Right ventricle myocardium superior (tissue), 1 donor: ENCODE results near the gene HYAL2. TPM values are rescaled to one million over a fixed set of nuclear protein-coding genes. Genes with fewer than 3 reads are reported as not detected.
A peak's percentile ranks its signal among the peaks of the same experiment; 100 is the strongest.
"Not testable (repeated sequence)": the region's sequence is repeated elsewhere in the genome, so short reads cannot be mapped to it uniquely, and the experiment has no call there.

Experiments used
- ATAC-seq: fragments of 200-7000 bp; cut with Tn5 transposase; one replicate; pipeline ENCODE4 v1.9.1; 2020; ENCODE audit warnings: mild to moderate bottlenecking; ENCODE audit not compliant: poor library complexity
- DNase-seq: peaks from one replicate; pipeline ENCODE4 v3.0.0-alpha.2; 2020
- intact Hi-C: fragments of 100-400 bp; cut with DNase I; formaldehyde crosslinking; loops from one replicate; pipeline ENCODE4 v1.11.2; 2022
- total RNA-seq: library from RNA; stranded (reverse); fragmentation: NEBNext Ultra II Directional; extraction: Animal tissue kit (Norgen Biotek cat#: 25700); gene quantifications from one replicate; pipeline ENCODE4 v1.2.1, GENCODE V29; 2021
- donor health status: DM: no; HTN: yes; CAD: no; lungs with severe emphysema.

HYAL2 gene
- total RNA-seq, 1 donor from 2014 or later, result 33.8 TPM

- ATAC-seq (no peak), DNase-seq (no peak)
- intact Hi-C loops, result no loop called here
Observed at GRCh38 chr3:50297384-50297775, 25.2 kb downstream of the HYAL2 start.

- no peak for ATAC-seq
- intact Hi-C loops, result no loop called here
- no peak for DNase-seq
Observed at GRCh38 chr3:50296721-50297383, 25.7 kb downstream of the HYAL2 start.

- DNase-seq (no peak), ATAC-seq (no peak)
- intact Hi-C loops, result no loop called here
Observed at GRCh38 chr3:50295553-50296431, 26.8 kb downstream of the HYAL2 start.

- no peak for ATAC-seq
- DNase-seq, result no peak
- intact Hi-C loops, result no loop called here
Observed at GRCh38 chr3:50294492-50295403, 27.8 kb downstream of the HYAL2 start.

- no peak for DNase-seq
- intact Hi-C loops, result no loop called here
- ATAC-seq, result no peak
Observed at GRCh38 chr3:50294089-50294488, 28.5 kb downstream of the HYAL2 start.

GRCh38 chr3:50293079-50293801 lies 29.3 kb downstream of the HYAL2 start:
- ATAC-seq, result no peak
- intact Hi-C loops, result no loop called here
- DNase-seq, result peak; percentile 47

- ATAC-seq (peak; percentile 94), DNase-seq (peak; percentile 99)
- intact Hi-C loops, result no loop called here
Observed at GRCh38 chr3:50292159-50293078, 30.1 kb downstream of the HYAL2 start, which contains the start of gene IFRD2. Gene IFRD2 (minus strand): TSS chr3:50292429. CDS start chr3:50292274, 155 bp downstream.

GRCh38 chr3:50290161-50290641 lies 32.3 kb downstream of the HYAL2 start:
- intact Hi-C loops, result no loop called here
- ATAC-seq (no peak), DNase-seq (peak; percentile 51)

GRCh38 chr3:50289130-50289529 lies 33.4 kb downstream of the HYAL2 start:
- intact Hi-C loops, result no loop called here
- ATAC-seq (no peak), DNase-seq (no peak)

- ATAC-seq, result no peak
- intact Hi-C loops, result no loop called here
- DNase-seq, result no peak
Observed at GRCh38 chr3:50288387-50289007, 34.0 kb downstream of the HYAL2 start.

GRCh38 chr3:50287262-50287661 lies 35.3 kb downstream of the HYAL2 start:
- intact Hi-C loops, result no loop called here
- ATAC-seq, result peak; percentile 63
- DNase-seq, result peak; percentile 75

GRCh38 chr3:50286322-50287227 lies 36.0 kb downstream of the HYAL2 start:
- ATAC-seq (peak; percentile 4), DNase-seq (no peak)
- intact Hi-C loops, result no loop called here

- intact Hi-C loops, ATAC-seq, DNase-seq: not testable (repeated sequence)
Observed at GRCh38 chr3:50284121-50284520, 38.4 kb downstream of the HYAL2 start.

- intact Hi-C loops, result no loop called here
- DNase-seq, result no peak
- ATAC-seq, result peak; percentile 32
Observed at GRCh38 chr3:50279255-50280016, 43.1 kb downstream of the HYAL2 start.

- peak; percentile 89 for ATAC-seq
- DNase-seq, result peak; percentile 80
- intact Hi-C loops, result no loop called here
Observed at GRCh38 chr3:50278880-50279224, 43.7 kb downstream of the HYAL2 start, which contains the start of gene LSMEM2. Gene LSMEM2 (plus strand): TSS chr3:50279087. CDS start chr3:50279114, 27 bp downstream.
